DMS153 treated with DMSO at 0.1 percent for 48 hours (cell line): ENCODE data around the gene MYLIP.

Experiments
- DNase-seq: peaks from one replicate; lab custom pipeline; 2025; ENCODE audit not compliant: unreplicated experiment; lab: John Stamatoyannopoulos, UW

Gene MYLIP

DNA sequence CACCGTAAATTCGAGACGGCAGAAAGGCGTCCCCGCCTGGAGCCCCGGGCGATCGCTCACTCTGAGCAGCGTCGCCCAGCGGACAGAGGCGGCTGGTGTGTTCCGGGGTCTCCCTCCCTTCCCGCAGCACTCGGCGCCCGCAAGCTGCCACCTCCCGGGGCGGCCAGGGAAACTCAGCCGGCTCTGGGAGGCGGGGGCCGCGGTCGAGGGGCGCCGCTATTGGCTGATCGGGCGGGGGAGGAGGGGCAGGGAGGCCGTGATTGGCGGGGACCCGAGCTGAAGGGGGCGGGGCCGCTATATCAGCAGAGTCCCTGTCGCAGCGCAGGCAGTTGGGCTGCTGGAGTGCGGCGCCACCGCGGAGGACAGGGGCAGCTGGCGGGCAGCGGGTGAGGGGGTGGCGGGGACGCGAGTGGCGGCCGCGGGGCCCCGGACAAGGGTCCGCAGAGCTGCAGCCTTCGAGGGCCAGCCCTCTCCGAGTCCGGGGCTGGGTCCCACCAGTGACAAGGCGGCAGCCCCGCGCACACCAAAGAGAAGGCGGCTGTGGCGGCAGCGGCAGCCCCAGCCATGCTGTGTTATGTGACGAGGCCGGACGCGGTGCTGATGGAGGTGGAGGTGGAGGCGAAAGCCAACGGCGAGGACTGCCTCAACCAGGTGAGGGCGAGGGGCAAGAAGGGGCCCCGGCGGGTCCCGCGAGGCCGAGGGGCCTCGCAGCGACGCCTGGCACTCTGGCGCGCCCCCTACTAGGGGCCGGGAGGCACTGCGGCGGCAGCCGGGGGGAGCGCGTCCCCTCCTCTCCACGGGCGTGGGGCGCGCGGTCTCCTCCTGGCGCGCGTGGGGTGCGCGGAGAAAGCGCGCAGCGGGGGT lies at the start of gene MYLIP:
TSS of gene MYLIP (plus strand) at position 328 of the 864 bp plus-strand sequence. CDS start at position 565, 237 bp downstream.
- DNase-seq, result peak; percentile 88

DNA sequence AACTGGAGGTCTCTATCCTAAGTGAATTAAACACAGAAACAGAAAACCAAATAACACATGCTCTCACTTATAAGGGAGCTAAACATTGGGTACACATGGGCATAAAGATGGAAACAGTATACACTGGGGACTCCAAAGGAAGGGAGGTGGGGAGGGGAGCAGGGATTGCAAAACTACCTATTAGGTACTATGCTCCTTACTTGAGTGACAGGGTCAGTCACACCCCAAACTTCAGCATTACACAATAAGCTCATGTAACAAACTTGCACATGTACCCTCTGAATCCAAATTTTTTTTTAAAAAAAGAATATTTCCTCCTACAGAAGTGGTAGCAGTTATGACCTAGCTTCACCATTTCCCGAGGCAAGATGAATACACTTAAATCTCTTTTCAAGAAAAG lies 49.5 kb upstream of the MYLIP start:
- no peak for DNase-seq

DNA sequence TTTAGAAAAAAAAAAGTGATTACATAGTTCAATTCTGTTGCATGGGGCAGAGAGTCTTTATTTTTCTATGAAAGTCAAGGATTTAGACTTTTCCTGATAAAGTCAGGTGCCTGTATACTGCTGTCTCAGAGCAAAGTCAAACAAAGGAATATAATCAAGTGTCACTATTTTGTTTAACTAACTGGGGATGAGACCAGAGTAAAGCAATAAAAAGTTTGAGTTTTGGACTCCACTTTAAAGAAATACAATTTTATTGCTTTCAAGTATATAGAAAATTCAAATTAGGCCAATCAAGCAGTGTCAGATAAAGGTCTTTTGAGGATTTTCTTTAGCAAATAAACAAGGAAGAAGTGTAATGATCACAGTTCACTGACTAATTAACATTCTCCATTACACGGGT lies 48.7 kb upstream of the MYLIP start:
- no peak for DNase-seq

DNA sequence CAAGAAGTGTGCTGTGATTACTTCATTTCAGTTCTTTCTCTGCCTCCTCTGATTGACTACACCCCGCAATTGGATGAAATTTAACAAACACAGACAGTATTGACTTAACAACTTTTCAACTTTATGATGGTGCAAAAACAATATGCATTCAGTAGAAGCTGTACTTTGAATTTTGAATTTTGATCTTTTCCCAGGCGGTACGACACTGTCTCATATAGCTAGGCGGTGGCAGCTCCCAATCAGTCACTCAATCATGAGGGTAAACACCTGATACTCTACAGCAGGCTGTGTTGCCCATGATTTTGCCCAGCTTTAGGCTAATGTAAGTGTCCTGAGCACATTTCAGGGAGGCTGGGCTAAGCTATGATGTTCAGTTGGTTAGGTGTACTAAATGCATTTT lies 47.6 kb upstream of the MYLIP start:
- DNase-seq, result no peak

DNA sequence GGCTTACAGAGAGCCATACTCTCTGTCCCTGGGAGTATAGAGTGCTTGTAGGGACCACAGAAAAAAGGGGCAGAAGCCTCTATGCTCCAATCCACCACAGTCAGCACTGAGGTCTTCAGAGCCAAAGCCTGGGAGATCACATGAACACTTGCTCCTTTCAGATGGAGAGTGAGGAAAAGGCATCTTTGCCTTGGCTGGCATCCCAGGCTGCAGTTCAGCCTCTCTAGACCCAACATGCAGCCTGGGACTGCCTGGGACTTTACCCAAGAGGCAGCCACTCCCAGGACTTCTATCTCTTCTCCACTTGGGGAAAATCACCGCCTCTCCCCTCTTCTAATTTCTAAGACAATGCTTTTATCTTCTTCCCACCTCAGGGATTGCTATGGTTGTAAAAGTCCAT lies 46.5 kb upstream of the MYLIP start:
- DNase-seq, result no peak

DNA sequence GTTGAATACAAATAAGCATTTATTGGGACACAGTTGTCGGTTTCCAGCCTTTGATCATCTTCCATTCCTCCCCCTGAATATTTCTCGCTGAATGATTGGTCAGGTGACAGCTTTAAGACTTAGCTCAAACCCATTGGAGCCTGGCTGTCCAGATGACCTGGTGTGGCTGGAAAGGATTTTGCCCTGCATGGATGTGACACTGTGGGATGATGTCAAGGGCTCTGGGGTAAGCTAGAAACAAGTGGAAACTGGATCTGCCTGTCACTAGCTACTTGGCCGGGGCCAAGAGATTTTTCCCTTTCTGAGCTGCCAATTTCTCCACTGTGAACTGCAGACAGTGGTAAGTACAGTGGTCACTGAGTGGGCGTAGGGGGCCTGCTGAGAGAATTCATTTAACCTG lies 41.9 kb upstream of the MYLIP start:
- DNase-seq, result no peak

DNA sequence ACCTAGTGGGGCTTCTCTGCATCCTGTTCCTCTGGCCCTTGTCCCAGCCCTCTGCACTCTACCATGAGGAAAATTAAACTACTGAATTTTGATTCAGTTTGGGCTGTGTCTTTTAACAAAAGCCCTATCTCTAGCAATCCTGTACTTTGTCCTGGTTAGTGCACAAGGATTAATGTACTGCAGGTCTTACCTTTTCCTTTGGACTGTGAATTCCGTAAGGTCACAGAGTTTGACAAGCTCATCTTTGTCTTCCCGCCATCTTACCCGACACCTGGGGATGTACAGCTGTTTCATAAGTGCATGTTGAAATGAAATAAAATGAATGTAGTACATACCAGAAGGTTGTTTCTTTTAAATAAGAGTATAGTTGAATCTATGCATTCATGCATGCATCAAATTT lies 41.5 kb upstream of the MYLIP start:
- DNase-seq, result no peak

DNA sequence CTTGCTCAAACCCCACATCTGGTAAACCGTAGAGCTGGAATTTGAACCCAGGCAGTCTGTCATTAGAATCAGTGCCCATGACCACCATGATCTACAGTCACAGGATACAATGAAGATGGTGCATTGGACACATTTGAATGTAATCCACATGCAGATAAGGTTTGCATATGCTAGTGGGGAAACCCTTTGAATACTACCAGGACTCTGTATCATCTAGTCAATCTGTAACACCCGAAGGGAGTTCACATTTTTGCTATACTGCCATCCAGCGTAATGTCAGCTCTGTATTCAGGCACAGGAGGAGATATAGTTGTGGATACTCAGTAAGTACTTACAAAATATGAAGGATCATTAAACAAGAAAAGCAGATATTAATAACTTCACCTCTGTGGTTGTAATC lies 40.5 kb upstream of the MYLIP start:
- no peak for DNase-seq

DNA sequence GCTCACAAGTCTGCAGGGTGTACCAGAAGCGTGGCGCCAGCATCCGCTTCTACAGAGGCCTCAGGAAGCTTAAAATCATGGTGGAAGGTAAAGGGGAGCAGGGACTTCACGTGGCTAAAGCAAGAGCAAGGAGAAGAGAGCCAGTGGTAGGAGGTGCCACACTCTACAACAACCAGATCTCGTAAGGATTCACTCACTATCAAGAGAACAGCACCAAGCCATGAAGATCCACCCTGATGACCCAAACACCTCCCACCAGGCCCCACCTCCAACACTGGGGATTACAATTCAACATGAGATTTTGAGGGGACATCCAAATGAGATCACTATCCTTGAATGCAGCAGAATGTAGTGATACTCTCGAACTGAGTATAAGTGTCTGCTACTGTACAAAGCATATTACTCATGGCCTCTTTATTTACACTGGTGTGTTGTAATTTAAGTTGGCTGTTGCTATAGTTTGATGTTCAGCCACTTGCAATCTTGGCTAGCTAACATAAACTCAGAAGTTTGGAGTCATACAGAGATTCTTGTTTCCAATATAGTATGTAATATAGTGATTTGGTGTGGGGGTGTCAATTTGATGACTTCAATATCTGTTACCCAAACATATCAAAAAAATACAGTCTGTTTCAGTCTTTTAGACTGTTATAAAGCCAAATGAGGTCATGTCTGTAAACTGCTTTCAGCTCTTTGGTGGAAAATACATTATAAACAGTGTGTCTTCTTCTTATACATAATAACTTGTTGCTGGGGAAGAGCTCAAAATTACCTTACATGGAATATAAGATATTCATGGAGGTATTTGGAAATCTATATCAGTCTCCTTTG lies 39.4 kb upstream of the MYLIP start:
- no peak for DNase-seq

DNA sequence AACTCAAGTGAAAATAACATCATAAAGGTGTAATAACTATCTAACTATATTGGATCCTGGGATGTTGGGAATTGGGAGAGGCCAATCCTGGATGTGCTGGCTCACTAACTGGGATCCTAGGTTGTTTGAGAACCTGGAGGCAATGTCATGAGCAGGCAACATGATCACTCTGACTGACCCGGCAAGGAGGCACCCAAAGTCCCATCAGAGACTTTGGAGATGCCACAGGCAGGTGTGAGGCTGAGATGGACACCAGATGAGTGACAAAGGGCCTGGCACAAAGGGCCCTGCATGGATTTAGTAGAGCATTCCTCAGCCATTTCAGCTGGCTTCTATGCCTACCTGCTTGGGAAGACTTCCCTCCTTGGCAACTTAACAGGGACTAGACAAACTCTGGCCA lies 38.4 kb upstream of the MYLIP start:
- DNase-seq, result no peak

DNA sequence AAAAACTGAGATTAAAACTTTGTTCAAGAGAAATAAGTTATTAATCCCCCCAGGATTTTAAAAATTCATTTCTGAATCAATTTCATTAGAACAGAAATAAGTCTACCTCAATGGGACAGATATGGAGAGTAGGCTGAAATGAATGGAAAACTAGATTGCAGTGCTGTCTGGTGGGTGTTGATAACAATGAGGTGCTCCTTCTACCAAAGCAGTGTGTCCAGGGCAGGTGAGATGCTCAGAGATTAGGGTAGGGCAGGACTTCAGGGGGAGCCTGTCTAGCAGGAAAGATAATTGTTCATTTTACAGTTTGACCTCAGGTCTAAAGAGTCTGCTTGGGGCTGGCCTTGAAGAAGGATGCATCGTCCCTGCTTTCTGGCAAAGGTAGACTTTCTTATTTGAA lies 38.0 kb upstream of the MYLIP start:
- DNase-seq, result no peak

DNA sequence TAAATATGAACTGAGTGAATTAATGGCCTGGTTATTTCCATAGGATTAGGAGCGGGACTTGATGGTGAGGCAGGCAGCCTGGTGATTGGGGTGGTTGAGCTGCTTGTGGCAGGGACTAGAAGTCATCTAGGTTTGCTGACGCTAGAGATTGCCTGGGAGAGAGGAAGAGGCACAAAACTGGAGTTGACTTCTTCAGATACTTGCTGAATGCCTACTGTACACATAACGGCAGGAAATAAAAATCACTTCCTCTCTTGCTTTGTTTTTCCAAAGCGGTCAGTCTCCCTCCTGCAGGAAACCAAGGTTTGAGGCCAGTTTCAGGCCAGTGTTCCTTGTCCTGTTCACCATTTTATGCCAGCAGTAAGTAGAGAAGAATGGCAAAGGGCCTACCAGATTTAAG lies 36.7 kb upstream of the MYLIP start:
- no peak for DNase-seq

DNA sequence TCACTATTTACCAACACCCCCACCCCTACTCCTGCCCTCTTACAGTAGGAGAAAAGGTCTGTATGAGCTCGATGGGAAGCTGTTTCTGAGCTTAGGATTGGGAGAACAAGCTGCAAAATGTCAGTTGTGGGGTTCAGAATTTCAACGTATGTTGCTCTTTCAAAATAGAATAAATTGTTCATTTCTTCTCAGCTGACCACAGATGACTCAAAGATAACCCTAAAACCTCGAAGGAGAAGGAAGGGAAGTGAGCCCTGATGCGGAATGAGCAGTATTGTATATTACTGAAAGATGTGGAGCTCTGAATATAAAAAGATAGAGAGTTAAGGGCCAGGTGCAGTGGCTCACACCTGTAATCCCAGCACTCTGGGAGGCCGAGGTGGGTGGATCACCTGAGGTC lies 35.9 kb upstream of the MYLIP start:
- DNase-seq, result no peak

DNA sequence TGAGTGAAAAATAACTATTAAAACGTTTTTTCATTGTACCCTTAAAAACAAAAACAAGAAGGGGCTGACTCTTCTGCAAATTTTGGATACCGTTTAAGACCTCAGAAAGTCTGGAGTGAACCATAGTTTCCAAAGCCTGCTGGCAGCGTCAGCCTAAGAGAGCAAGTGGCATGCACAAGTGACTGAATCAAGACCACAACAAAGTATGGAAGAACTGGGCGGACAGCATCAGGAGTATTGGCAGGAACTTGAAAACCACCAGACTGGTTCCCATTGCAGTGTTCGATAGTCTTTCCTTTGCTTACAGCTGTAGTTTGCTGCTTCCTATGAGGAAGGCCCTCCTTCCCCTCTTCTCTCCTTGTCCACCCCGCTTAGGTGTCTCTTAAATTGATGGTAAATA lies 33.7 kb upstream of the MYLIP start:
- no peak for DNase-seq

DNA sequence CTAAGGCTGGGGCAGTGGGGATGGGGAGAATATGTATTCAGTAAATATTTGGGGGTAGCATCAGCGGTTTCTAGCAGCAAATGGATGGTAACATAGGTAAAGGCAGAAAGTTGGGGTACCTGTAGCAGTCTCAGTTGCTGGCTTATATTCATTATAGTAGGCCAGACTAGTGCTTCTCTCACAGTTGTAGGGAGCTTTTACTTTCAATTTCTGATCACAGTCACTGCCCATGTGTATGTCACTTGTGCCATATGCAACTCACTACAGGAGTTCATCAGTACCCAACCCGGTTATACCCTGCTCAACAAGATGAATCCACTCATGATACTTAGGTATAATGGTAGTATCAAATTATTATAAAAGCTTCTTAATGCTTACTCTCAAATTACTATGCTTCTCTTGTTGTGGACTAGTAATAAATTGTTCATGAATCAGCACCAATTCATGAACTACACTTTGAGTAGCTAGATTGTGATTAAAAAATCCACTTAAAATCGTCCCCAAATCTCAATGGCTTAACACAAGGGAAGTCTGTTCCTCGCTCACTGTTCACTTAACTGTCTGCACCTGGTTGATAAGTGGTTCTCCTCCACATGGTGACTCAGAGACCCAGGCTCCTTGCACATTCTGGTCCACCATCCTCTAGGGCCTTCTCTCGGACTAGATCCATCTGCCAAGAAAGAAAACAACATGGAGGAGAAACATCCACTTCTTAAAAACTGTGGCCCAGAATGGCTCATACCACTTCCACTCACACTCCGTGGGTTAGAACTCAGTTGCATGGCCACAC lies 31.3 kb upstream of the MYLIP start:
- no peak for DNase-seq

DNA sequence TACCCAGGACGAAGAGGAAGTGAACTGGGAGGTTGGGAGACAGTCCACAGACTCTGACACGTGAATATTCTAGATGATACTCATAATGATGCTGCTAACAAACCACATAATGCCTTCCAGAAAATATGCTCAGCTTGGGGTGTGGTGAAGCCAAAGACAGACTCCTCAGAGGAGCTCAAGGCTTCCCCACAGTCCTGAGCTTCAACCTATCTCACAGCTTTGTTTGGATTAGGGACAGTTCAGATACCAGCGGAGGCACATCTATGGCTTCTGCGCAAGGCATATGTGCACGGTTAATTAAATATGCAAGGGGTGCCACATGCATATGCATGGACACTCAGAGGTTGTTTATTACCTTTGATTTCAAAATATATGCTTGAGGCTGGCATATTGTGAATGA lies 30.7 kb upstream of the MYLIP start:
- DNase-seq, result no peak

DNA sequence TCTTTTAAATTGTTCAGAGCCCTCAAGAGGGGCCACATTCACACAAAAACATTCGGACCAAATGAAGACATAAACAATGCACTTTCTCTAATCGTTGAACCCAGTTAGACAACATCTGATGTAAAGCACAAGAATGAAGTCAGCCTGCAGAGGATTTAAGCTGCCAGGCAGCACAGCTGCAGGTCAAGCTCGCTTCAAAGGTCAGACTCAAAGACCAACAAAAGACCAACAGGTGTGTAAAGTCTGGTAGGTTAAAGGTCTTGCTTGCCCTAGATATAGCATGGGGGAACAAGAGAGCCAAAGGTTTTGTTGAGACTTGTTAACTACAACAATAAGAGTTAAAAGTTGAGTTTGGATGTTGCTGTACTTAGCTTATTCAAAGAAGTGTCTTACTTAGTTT lies 26.7 kb upstream of the MYLIP start:
- DNase-seq, result no peak

DNA sequence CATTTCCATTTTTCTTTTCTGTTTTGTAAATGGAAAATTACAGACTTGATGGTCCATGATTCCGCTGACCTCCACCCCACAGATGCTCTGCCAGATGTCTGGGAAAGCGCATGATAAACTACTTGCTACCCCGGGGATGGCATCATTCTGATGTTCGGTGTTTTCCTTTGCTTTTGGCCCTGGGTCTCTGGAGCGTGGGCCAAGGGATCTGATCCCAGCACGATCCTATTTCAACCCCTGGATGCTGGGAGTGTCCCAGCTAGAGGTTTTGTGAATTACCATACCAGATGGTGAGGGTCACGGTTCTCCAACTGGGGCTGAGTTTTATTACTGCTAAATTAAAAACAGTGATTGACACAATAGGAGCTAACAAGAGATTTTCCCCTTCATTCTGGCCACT lies 25.2 kb upstream of the MYLIP start:
- DNase-seq, result no peak

DNA sequence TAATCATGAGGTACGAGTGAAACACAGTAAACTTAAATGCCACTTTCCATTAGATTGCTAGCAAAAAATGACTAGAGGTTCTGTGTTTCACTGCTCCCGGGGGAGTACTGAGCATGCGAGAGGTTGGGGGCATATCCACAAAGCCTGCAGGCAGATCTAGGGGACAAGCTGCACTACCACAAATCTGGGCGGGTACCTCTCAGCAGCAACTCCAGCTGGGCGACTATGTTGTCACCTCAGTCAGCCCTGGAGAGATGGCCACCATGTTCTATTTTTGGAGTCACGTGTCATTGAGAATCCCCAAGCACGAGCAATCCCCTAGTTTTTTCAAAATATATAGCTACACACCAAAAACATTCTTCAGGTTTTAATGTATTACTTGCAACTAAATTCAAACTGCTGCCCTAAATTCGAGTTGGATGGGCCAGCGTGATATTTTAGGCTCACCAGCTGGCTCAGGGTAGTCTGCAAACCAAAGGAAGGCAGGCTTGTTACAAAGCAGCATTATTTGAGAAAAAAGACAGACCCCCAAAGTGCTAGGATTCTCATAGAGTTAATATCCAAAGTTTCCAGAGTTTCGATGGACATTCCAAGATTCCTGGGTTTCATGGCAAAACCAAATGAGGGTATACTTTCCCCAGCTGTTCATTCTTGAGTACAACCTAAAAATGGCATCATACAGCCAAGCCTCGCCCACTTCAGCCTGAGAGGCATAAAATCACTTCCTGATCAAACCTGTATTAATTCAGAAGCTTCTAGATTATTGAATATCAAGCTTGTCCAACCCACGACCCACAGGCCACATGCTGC lies 24.1 kb upstream of the MYLIP start:
- no peak for DNase-seq

DNA sequence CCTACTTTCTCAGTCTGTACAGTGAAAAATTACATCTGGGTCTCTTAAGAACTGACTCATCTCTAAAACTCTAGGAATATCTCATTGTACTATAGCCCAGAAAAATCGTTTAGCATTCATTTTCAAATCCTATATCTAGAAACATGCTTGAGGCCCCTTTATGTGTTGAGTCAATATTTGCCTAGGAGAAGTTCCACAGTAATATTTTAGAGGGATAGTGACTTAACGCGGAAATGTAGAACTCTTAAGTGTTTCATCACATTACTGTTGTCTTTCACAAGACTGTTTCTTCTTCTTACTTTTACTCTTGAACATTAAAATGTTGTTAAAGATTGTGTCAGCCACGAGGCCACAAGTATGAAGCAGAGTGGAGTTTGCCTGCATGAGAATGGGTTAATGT lies 23.0 kb upstream of the MYLIP start:
- no peak for DNase-seq
